Measurements from ENCODE around the gene WIPF2.

Gene WIPF2

GRCh38 chr17:40218740-40219593, at the start of gene WIPF2:
Gene WIPF2, plus strand, starts transcription at chr17:40219304. Its CDS starts 37,156 bp downstream, at chr17:40256460.
- peak; percentile 98 for DNase-seq

GRCh38 chr17:40170325-40170724, 48.8 kb upstream of the WIPF2 start:
- no peak for DNase-seq

GRCh38 chr17:40171750-40172149, 47.4 kb upstream of the WIPF2 start:
- DNase-seq = no peak

GRCh38 chr17:40173091-40173777, 45.9 kb upstream of the WIPF2 start:
- DNase-seq = no peak

- DNase-seq = no peak
These were observed 45.3 kb upstream of the WIPF2 start for GRCh38 chr17:40173778-40174135.

GRCh38 chr17:40174514-40174913, 44.6 kb upstream of the WIPF2 start:
- no peak for DNase-seq

GRCh38 chr17:40175928-40176753, 43.0 kb upstream of the WIPF2 start:
- no peak for DNase-seq

- no peak for DNase-seq
These were observed 42.4 kb upstream of the WIPF2 start for GRCh38 chr17:40176754-40177110.

GRCh38 chr17:40177275-40177874, 41.7 kb upstream of the WIPF2 start, which contains the start of gene RAPGEFL1:
Gene RAPGEFL1, plus strand, starts transcription at chr17:40177470. Its CDS starts 392 bp downstream, at chr17:40177862.
- peak; percentile 69 for DNase-seq

GRCh38 chr17:40178021-40178601, 41.0 kb upstream of the WIPF2 start:
- DNase-seq = no peak

GRCh38 chr17:40178660-40179059, 40.4 kb upstream of the WIPF2 start:
- no peak for DNase-seq

- no peak for DNase-seq
These were observed 39.0 kb upstream of the WIPF2 start for GRCh38 chr17:40179923-40180659.

- DNase-seq = no peak
These were observed 38.4 kb upstream of the WIPF2 start for GRCh38 chr17:40180694-40181093.

- DNase-seq = no peak
These were observed 37.9 kb upstream of the WIPF2 start for GRCh38 chr17:40181205-40181604.

GRCh38 chr17:40182606-40183005, 36.5 kb upstream of the WIPF2 start:
- no peak for DNase-seq

- no peak for DNase-seq
These were observed 31.9 kb upstream of the WIPF2 start for GRCh38 chr17:40187238-40187637.

GRCh38 chr17:40188694-40189093, 30.4 kb upstream of the WIPF2 start:
- no peak for DNase-seq

- no peak for DNase-seq
These were observed 28.7 kb upstream of the WIPF2 start for GRCh38 chr17:40190197-40191021.

GRCh38 chr17:40191237-40192208, 27.6 kb upstream of the WIPF2 start:
- DNase-seq = peak; percentile 64

GRCh38 chr17:40192961-40193360, 26.1 kb upstream of the WIPF2 start:
- DNase-seq = no peak

All from activated CD4-positive, CD25-positive, alpha-beta regulatory T cell treated with anti-CD3 and anti-CD28 coated beads, Interleukin-2, amount 50 U/mL, for 72 hours (primary cell).